GM19035 (cell line): Measurements from ENCODE around the gene BTG4.

Source experiments
- ATAC-seq: cut with Tn5 transposase; IDR thresholded peaks from one replicate; pipeline ENCODE4 v1.9.1; 2021; ENCODE audit not compliant: unreplicated experiment

Gene BTG4

DNA sequence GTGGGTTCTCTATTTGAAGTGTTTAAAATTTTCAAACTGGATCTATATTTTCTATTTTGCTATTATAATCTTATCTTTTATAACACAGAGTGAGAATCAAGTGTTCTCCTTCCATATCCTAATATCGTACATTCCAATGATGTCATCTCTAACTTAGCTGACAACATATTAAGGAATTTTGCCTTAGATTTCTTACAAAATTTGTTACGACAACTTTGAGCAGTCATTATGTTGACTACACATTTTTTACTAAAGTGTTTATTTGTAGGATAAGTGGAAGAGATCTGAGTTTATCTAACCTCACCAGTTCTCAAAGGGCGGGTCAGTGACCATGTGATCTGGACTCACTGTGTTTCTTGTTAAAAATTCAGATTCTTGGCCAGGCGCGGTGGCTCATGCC, 12.7 kb downstream of the BTG4 start:
- ATAC-seq, result no peak

DNA sequence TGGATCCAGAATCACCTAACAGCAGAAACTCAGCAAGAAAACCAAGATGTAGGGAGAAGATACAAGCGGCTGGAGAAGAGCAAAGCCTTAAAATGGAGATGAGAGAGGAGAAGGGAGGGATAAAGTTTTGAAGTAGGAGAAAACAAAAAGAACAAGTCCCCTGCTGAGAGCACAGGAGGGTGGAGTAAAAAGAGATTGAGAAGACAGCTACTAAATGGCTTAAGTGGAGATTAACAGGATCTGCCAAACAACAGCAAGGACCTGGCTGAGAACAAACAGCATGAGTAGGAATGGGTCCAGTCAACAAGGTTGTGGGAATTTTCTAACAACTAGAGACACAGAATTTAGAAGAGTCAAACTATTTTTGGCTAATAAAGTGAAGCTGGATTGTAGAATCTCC, 18.1 kb downstream of the BTG4 start:
- no peak for ATAC-seq

- no peak for ATAC-seq
Measured at GRCh38 chr11:111490496-111490895, 21.7 kb downstream of the BTG4 start.

DNA sequence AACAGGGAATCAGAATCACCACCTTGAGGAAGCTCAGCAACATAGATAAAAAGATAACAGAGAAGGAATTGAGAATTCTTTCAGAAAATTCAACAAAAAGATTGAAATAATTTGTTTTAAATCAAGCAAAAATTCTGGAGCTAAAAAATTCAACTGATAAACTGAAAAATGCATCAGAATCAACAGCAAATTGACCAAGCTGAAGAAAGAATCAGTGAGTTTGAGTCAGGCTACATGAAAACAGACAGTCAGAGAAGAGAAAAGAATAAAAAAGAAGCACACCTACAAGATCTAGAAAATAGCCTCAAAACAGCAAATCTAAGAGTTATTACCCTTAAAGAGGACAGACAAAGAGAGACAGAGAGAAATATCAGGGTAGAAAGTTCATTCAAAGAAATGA, 28.8 kb downstream of the BTG4 start:
- no peak for ATAC-seq

GRCh38 chr11:111479666-111480065, 32.5 kb downstream of the BTG4 start:
- no peak for ATAC-seq

DNA sequence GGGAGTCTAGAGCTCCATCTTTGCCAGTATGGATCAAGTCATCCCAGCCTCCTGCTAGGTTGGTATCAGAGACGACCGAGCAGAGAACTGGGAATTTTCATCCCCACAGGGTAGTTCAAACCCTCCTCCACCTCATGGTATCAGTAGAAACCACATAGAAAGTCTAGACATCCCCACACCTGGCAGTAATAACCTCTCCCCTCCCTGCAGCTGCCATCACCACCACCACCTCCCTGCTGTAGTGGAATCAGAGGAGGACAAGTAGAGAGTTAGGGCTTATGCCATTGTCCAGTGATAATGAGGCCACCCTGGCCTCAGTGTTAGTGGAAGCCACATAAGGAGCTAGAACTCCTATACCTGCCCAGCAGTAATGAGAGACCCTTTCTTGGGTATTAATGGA, 34.3 kb downstream of the BTG4 start:
- no peak for ATAC-seq

DNA sequence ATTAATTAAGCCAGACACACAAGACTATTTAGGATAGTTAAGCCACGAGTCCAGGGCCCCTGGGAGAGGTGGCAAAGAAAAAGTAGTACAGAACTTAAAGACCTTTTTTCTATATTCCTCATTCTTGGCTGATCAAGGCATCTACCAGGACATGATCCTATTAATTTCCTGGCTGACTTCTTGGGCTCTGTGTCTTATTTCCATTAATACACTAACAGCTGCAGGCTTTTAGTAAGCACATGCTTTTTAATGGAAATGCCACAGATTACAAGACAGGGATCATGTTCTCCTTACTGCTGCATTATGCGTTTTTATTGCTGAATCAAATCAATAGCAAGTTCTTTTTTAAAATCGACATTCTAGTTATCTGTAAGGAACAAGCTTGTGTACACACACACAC, 35.2 kb downstream of the BTG4 start:
- no peak for ATAC-seq

- no peak for ATAC-seq
Measured at GRCh38 chr11:111476366-111476765, 35.8 kb downstream of the BTG4 start.

- no peak for ATAC-seq
Measured at GRCh38 chr11:111474432-111474831, 37.8 kb downstream of the BTG4 start.

- ATAC-seq, result no peak
Measured at GRCh38 chr11:111472228-111472627, 40.0 kb downstream of the BTG4 start.

DNA sequence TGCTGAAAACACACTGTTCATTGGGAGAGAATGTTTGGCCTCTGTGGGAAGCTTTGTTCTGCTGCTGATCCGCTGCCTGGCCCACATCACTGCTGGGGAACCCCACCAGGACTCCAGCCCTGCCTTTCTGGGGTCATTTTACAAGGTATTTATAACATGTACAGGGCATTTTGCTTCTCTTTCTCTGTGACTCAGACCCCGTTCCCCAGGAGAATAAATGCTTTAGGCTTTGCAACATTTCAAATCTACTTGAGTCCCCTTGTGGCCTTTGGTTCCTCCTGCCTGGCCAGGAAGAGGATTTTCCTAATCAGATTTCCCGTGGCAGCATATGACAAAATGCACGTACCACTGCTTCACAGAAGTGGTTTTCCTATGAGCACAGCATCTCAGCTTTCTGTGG, 43.0 kb downstream of the BTG4 start:
- ATAC-seq, result no peak

GRCh38 chr11:111466615-111467014, 45.6 kb downstream of the BTG4 start:
- ATAC-seq, result no peak

DNA sequence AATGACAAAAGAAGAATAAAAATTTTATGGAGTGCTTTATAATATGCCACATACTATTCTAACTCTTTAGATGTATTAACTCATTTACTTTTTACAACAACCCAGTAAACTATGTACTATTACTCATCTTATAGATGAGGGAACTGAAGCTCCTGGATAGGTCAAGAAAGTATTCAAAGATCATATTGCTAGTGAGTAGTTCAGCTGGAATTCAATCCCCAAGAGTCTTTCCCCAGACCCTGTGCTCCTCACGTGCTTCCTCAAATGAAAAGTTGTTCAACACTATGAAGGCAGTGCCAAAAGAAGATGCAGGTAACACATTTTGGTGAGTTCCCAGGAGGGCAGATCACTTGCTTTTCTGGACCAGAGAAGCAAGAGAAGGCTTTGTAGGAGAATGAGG, 46.8 kb downstream of the BTG4 start:
- ATAC-seq, result no peak

DNA sequence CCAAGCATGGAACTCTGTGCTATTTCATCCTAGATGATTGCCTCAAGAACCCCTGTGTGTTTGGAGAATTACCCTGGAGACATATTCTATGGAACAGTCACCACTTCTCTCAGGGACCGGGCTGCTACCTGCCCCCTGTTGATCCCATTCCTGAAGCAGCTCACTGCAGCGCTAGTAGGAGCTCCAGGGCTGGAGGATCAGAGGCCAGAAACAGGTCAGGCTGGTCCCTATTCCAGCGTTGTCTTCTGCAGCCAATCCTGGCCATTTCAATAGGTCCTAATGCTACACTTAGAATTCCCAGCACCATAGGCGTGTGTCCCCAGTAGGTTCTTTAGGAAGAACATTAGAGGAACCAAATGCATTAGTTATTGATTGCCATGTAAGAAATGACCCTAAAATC, 48.9 kb downstream of the BTG4 start:
- no peak for ATAC-seq

DNA sequence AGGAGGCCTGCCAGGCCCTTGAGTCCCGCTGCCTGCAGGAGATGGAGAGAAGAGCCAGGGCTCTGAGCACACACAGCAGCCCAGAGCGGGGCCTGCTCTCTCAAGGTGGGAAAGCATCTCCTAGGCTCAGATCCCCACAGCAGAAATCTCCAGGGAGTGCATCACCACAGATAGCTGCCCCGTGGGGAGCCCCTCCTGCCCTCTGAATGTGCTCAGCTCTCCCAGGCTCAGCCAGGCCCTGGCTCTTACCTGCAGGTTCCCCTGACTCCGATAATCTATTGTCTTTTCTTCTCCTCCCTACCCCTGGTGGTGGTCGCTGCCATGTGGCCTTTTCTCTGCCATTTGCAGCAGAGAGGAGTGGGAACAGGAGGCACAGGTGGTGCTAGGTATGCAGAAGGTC, 49.9 kb downstream of the BTG4 start:
- no peak for ATAC-seq

DNA sequence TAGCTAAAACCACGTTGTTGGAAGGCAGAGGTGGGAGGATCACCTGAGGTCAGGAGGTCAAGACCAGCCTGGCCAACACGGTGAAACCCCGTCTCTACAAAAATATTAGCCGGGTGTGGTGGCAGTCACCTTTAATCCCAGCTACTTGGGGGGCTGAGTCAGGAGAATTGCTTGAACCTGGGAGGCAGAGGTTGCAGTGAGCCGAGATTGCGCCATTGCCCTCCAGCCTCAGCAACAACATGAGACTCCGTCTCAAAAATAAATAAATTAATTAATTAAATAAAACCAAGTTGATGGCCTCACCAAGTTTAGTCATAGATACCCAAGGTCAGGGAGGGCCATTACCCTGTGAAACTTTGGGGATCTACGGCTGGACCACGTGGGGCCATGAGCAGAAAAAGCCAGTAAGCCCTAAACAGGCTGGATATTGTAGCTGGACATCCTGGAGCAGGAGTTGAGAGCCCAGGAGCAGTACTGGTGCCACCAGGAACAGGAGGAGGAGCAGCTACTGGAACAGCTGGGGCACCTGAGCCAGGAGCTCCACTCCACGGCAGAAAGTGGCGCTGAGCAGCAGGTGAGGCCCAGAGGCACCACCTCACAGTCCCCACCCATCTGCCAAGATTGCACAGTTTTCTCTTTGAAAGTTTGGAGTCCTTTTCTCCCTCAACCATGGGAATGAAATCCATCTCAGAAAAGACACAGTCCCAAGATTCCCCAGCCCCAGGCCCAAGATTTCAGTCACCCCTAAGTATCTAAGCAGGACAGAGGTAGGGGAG, 50.5 kb downstream of the BTG4 start:
- ATAC-seq, result no peak

DNA sequence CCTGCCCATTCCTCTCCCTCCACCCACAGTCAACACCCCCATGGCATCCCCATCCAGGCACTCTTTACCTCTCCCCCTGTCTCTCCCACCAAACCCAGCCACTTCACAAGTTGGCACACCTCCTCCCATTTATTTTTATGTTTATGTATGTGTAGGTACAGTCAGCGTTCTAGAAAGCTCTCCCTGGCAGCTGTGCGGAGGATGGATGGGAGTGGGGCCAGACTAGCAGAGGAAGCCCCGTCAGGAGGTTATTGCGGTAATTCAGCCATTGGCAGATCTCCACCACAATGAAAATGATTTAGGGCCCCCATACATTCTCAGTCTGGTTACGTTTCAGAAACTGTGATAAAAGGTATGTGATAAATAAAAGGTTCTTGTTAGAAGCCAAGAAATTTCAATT, 51.3 kb downstream of the BTG4 start:
- ATAC-seq, result no peak

DNA sequence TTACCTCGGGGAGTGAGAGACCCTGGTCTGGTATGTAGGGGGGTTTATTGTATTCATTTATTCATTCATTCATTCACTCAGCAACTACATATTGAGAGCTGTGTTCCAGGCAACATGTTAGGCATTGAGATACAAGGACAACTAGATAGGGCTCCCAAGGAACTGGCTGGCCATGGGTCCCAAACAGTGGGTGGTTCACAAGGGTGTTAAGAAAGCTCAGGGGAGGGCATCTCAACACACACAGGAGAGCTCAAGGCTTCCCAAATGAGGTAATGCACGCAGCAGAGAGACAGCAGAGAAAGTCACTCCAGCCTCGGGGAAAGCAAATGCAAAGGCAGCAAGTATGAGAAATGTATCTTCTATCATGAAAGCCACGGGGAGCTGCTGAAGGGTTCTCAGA, 51.8 kb downstream of the BTG4 start:
- no peak for ATAC-seq

GRCh38 chr11:111459506-111460270, 52.5 kb downstream of the BTG4 start:
- no peak for ATAC-seq

GRCh38 chr11:111457731-111458368, 54.3 kb downstream of the BTG4 start:
- no peak for ATAC-seq

DNA sequence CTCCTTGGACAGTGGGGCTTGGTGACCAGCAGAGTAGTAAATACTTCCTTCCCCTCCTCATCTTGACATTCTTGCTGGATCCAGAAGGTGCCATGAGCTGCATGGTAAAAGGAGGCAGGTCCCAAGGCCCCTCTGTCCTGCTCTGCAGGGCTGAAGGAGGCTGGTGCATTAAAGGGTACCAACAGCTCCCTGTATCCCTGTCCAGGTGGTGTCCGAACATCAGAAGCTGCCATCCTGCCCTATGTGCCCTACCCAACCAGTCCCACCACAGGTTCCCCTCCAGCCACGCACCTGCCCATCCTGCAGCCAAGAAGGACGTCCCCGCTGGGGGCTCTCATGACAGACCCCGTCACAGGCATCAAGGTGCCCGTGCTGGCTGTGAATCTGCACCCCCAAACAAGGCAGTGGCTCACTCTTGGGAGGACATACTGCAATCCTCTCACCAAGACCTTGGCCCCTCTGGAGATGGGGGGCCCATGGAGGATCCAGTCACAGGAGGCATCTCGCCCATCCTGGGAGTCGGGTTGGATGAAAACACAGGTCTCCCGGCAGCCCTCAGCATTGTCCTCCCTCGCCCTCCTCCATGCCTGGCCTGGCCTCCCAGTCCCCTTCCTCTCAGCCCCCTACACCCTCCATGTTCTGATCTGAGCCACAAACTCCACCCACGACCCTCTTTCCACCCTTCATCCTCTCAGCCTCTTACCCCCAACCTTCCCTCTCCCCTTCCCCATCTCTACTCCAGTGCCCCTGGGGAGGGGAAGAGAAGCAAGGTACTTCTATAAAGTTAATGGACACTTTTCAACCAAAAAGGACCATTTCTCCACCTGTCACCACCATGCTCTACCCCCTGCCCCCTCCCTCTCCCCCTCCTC, 55.1 kb downstream of the BTG4 start:
- ATAC-seq, result no peak
